SH-SY5Y (cell line): ENCODE data around the gene DIS3L2.

Source experiments
- GATA2 ChIP-seq: IDR thresholded peaks from 2 replicates; pipeline ENCODE4 v1.6.1; 2011; ENCODE audit warnings: mild to moderate bottlenecking, low read depth, low read length
- GATA3 ChIP-seq: IDR thresholded peaks from 2 replicates; pipeline ENCODE4 v1.6.1; 2011; ENCODE audit warnings: low read depth, mild to moderate bottlenecking, low read length, moderate library complexity

- TF ChIP-seq GATA2 (no peak), GATA3 (no peak)
Observed at GRCh38 chr2:232269867-232270266, 308.4 kb downstream of the DIS3L2 start.
